ENCODE results near the gene CD48. TPM values are rescaled to one million over a fixed set of nuclear protein-coding genes. Genes with fewer than 3 reads are reported as not detected.
A peak's percentile ranks its signal among the peaks of the same experiment; 100 is the strongest.

CD48 gene
- 10 to 100 TPM in 1 of 3 donors, 1 to 10 TPM in 2; 5.4 to 12.3 (median 8.8) TPM for total RNA-seq

DNA sequence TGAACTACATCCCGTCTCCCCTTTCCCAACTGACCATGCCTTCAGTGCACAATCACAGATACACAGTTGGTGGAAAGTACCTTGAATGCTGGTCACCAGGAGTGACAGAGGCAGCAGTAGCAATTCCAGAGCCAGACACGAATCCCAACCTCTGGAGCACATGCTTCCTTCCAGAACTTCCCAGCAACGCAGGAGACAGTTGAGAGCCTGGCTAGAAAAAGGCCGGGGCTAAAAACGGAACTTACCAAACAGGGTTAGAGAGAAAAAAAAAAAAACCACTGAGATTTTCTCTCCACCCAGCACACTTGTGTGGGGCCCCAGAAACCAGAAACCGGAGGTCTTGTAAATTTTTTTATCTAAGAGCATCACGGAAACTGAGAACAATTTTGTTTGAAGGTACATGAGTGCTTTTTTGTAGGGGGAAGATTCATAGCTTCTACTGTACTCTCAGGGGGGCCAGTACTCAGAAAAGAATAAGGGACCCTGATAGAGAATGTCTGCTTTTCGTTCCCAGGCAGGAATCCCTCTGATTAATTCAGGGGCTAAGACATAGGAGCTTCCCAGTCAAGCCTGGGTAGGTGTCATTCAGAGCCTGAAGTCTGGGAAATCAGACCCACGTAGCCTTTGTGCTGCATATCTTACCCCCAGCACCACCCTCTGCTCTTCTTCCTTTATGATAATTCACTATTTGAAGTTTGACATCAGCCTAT is at the start of gene CD48:
Gene CD48 (minus strand): TSS at position 221 of the 710 bp plus-strand sequence. CDS start 59 bp downstream, at position 162.
- intact Hi-C loops (cut with DNase I; ENCODE audit: low total_unique reads): loop anchor here (5.0 kb wide), 1 partner anchor 169 kb away; no protein-coding TSS in a partner anchor
- Histone ChIP-seq H3K27me3 (peaks cover 0 to 3% of the 10 kb centered on the region in 2 donors), H3K4me3 (peak within 1 kb of the TSS in 1 of 3 donors; percentile 18), H3K4me1 (no peaks in the 10 kb centered on the region), H3K9me3 (no peaks in the 10 kb centered on the region), H3K36me3 (no peaks in the 10 kb centered on the region), H3K27ac (no peak within 1 kb of the TSS)
- no peak for DNase-seq (ENCODE audit: low spot score in 2 of 2)
- TF ChIP-seq POLR2A (IDR thresholded peaks at IDR 0.05) (no peak), POLR2AphosphoS5 (IDR thresholded peaks at IDR 0.05) (no peak)
- TF ChIP-seq, protein P1, sequence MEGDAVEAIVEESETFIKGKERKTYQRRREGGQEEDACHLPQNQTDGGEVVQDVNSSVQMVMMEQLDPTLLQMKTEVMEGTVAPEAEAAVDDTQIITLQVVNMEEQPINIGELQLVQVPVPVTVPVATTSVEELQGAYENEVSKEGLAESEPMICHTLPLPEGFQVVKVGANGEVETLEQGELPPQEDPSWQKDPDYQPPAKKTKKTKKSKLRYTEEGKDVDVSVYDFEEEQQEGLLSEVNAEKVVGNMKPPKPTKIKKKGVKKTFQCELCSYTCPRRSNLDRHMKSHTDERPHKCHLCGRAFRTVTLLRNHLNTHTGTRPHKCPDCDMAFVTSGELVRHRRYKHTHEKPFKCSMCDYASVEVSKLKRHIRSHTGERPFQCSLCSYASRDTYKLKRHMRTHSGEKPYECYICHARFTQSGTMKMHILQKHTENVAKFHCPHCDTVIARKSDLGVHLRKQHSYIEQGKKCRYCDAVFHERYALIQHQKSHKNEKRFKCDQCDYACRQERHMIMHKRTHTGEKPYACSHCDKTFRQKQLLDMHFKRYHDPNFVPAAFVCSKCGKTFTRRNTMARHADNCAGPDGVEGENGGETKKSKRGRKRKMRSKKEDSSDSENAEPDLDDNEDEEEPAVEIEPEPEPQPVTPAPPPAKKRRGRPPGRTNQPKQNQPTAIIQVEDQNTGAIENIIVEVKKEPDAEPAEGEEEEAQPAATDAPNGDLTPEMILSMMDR (IDR thresholded peaks at IDR 0.05): no peak

- DNase-seq (ENCODE audit: low spot score in 2 of 2): no peak
- Histone ChIP-seq H3K27me3 (no peaks in the 10 kb centered on the region), H3K4me1 (no peaks in the 10 kb centered on the region), H3K27ac (no peak overlapping the region), H3K36me3 (no peaks in the 10 kb centered on the region), H3K4me3 (no peak overlapping the region), H3K9me3 (no peaks in the 10 kb centered on the region)
- intact Hi-C loops (cut with DNase I; ENCODE audit: low total_unique reads): no loop called here
- TF ChIP-seq POLR2AphosphoS5 (IDR thresholded peaks at IDR 0.05) (no peak), POLR2A (IDR thresholded peaks at IDR 0.05) (no peak)
- TF ChIP-seq, protein P1 (IDR thresholded peaks at IDR 0.05): no peak
These were observed 49.4 kb upstream of the CD48 start for GRCh38 chr1:160761046-160761445.

GRCh38 chr1:160759740-160760139 is 48.1 kb upstream of the CD48 start:
- Histone ChIP-seq H3K27ac (no peak overlapping the region), H3K9me3 (no peaks in the 10 kb centered on the region), H3K36me3 (no peaks in the 10 kb centered on the region), H3K4me1 (no peaks in the 10 kb centered on the region), H3K4me3 (no peak overlapping the region), H3K27me3 (no peaks in the 10 kb centered on the region)
- no peak for DNase-seq (ENCODE audit: low spot score in 2 of 2)
- TF ChIP-seq POLR2AphosphoS5 (IDR thresholded peaks at IDR 0.05) (no peak), POLR2A (IDR thresholded peaks at IDR 0.05) (no peak)
- TF ChIP-seq, protein P1 (IDR thresholded peaks at IDR 0.05): no peak
- intact Hi-C loops (cut with DNase I; ENCODE audit: low total_unique reads): no loop called here

DNA sequence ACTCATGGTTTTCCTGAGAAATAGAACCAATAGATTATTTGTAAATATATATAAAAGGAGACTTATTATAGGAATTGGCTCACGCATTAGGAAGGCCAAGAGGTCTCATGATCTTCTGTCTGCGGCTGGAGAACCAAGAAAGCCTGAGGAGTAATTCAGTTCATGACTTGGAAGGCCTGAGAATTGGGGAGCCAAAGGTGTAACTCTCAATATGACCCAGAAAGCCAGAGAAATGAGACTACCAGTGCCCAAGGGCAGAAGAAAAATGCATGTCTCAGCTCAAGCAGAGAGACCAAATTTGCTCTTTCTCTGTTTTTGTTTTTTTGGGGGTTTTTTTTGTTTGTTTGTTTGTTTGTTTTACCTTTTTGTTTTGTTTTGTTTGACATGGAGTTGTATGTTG is 46.9 kb upstream of the CD48 start:
- H3K36me3 ChIP-seq: no peaks in the 10 kb centered on the region
- no peaks in the 10 kb centered on the region for H3K9me3 ChIP-seq
- intact Hi-C loops (cut with DNase I; ENCODE audit: low total_unique reads): no loop called here
- no peaks in the 10 kb centered on the region for H3K27me3 ChIP-seq
- no peak overlapping the region for H3K4me3 ChIP-seq
- no peak for TF ChIP-seq POLR2A (IDR thresholded peaks at IDR 0.05)
- no peak for TF ChIP-seq POLR2AphosphoS5 (IDR thresholded peaks at IDR 0.05)
- TF ChIP-seq, protein P1 (IDR thresholded peaks at IDR 0.05): no peak
- H3K27ac ChIP-seq: no peak overlapping the region
- no peaks in the 10 kb centered on the region for H3K4me1 ChIP-seq
- DNase-seq (ENCODE audit: low spot score in 2 of 2): no peak

- TF ChIP-seq, protein P1 (IDR thresholded peaks at IDR 0.05): no peak
- TF ChIP-seq POLR2A (IDR thresholded peaks at IDR 0.05): no peak
- no peak for TF ChIP-seq POLR2AphosphoS5 (IDR thresholded peaks at IDR 0.05)
- no peaks in the 10 kb centered on the region for H3K9me3 ChIP-seq
- H3K27ac ChIP-seq: no peak overlapping the region
- no peak for DNase-seq (ENCODE audit: low spot score in 2 of 2)
- H3K36me3 ChIP-seq: no peaks in the 10 kb centered on the region
- H3K4me1 ChIP-seq: no peaks in the 10 kb centered on the region
- H3K4me3 ChIP-seq: no peak overlapping the region
- no peaks in the 10 kb centered on the region for H3K27me3 ChIP-seq
- intact Hi-C loops (cut with DNase I; ENCODE audit: low total_unique reads): no loop called here
These were observed 45.2 kb upstream of the CD48 start for GRCh38 chr1:160756849-160757201.
